Upper lobe of left lung (tissue), 4 donors: Measurements from ENCODE around the gene FNBP1L.

ENCODE experiments used
- POLR2A ChIP-seq, 4 donors: fragments of 450-650 bp; IDR thresholded peaks; one replicate each; pipeline ENCODE4 v1.5.1; 2016 to 2017; ENCODE audit warnings: antibody characterized with exemption in 4 of 4, mild to moderate bottlenecking in 2 of 4
- POLR2AphosphoS5 ChIP-seq, 2 donors: sonication (generic); formaldehyde crosslinking; IDR thresholded peaks; one replicate each; pipeline ENCODE4 v1.5.1; 2017; ENCODE audit warnings: antibody characterized with exemption in 2 of 2
- TF ChIP-seq, protein P1 (sequence below), 6 experiments: fragments of 450-650 bp in 4 of 6; fragments of 200-600 bp in 2 of 6; sonication (generic) in 2 of 6; IDR thresholded peaks; one replicate each; pipeline ENCODE4 v1.5.1; 2016 to 2019; ENCODE audit warnings: antibody characterized with exemption in 6 of 6

DNA sequence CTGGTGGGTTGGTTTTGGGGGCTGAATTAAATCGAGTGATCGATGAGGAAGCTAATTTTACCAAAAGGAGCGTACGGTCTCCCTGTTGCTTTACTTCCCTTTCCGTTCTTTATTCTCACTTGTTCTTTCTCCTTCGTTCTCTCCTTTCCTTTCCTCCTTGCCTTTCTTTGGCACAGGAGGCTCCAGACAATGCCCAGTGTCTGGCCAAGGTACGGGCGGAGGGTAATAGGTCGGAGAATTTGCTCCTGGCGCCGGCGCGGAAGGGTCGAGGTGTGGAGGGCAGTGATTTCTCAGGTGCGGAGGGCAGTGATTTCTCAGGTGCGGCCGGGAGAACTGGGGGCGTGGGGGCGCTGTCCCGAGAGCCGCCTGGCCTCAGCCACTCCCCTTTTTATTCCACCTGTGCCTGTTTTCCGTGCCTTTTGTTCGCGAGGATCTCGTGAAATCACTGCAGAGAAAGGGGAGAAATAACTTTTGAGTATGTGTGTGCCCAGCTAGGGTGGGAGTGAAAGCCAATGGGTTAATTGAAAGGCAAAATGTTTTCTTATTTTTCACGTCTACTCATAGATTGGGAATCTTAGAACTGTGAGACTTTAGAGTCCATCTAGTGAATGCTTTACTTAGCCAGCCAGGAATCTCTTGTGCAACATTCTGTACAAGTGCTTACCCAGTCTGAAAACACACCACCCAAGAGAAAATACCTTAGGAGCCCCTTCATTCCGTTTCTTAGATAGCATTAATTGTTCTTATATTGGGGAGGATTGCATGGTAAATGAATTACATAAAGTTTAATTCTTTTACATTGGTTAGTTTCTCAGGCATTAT lies 1.3 kb downstream of the FNBP1L start:
- TF ChIP-seq, protein P1, sequence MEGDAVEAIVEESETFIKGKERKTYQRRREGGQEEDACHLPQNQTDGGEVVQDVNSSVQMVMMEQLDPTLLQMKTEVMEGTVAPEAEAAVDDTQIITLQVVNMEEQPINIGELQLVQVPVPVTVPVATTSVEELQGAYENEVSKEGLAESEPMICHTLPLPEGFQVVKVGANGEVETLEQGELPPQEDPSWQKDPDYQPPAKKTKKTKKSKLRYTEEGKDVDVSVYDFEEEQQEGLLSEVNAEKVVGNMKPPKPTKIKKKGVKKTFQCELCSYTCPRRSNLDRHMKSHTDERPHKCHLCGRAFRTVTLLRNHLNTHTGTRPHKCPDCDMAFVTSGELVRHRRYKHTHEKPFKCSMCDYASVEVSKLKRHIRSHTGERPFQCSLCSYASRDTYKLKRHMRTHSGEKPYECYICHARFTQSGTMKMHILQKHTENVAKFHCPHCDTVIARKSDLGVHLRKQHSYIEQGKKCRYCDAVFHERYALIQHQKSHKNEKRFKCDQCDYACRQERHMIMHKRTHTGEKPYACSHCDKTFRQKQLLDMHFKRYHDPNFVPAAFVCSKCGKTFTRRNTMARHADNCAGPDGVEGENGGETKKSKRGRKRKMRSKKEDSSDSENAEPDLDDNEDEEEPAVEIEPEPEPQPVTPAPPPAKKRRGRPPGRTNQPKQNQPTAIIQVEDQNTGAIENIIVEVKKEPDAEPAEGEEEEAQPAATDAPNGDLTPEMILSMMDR (IDR thresholded peaks at IDR 0.05): peak in 1 of 6 experiments; percentile 7
- TF ChIP-seq POLR2A (IDR thresholded peaks at IDR 0.05): peak in 1 of 4 donors; percentile 47
- TF ChIP-seq POLR2AphosphoS5 (IDR thresholded peaks at IDR 0.05): no peak
